Uterus (tissue), 4 donors: ENCODE results near the gene UBR4. TPM values are rescaled to one million over a fixed set of nuclear protein-coding genes. Genes with fewer than 3 reads are reported as not detected.

Experiments
- DNase-seq, 2 donors: peaks; one replicate each; pipeline ENCODE4 v3.0.0-alpha.2; 2019 to 2020
- H3K27ac ChIP-seq, 2 donors: fragments of 200-600 bp; sonication (generic); 1 replicate in 1 of 2; 2 replicates in 1 of 2; pipeline ENCODE4 v1.5.1; 2016 to 2018
- H3K27me3 ChIP-seq, 2 donors: fragments of 200-600 bp; sonication (generic); one replicate each; pipeline ENCODE4 v1.5.1; 2018 to 2019; ENCODE audit warnings: control low read depth in 1 of 2
- H3K36me3 ChIP-seq, 2 donors: fragments of 200-600 bp; sonication (generic); one replicate each; pipeline ENCODE4 v1.5.1; 2019; ENCODE audit warnings: control low read depth in 1 of 2
- H3K4me1 ChIP-seq, 2 donors: fragments of 200-600 bp; sonication (generic); one replicate each; pipeline ENCODE4 v1.5.1; 2018 to 2019; ENCODE audit warnings: control low read depth in 1 of 2
- H3K4me3 ChIP-seq, 2 donors: fragments of 200-600 bp; sonication (generic); 1 replicate in 1 of 2; 2 replicates in 1 of 2; pipeline ENCODE4 v1.5.1; 2018 to 2019; ENCODE audit warnings: mild to moderate bottlenecking in 1 of 2
- H3K9me3 ChIP-seq, 2 donors: fragments of 200-600 bp; sonication (generic); one replicate each; pipeline ENCODE4 v1.5.1; 2019; ENCODE audit warnings: control low read depth in 1 of 2
- CTCF ChIP-seq, 4 experiments: fragments of 200-600 bp in 2 of 4; fragments of 450-650 bp in 2 of 4; sonication (generic) in 2 of 4; IDR thresholded peaks; one replicate each; pipeline ENCODE4 v1.5.1; 2016 to 2019; ENCODE audit warnings: antibody characterized with exemption in 4 of 4, mild to moderate bottlenecking in 2 of 4, moderate library complexity in 1 of 4
- POLR2A ChIP-seq, 2 donors: fragments of 450-650 bp; IDR thresholded peaks; one replicate each; pipeline ENCODE4 v1.6.1; 2016; ENCODE audit warnings: antibody characterized with exemption in 2 of 2, mild to moderate bottlenecking in 1 of 2, moderate library complexity in 1 of 2
- intact Hi-C: fragments of 100-400 bp; cut with DNase I; formaldehyde crosslinking; loops from one replicate; pipeline ENCODE4 v1.15.1; 2023; ENCODE audit warnings: low total_unique reads
- total RNA-seq, 4 donors: library from RNA; depleted of rRNA in 3 of 4; stranded (reverse); fragments of >200 nt in 3 of 4; gene quantifications; one replicate each; pipeline versions ENCODE4 v1.1.0 to v1.2.4, GENCODE V29; 2014 to 2023
- donor health status: DM: yes; HTN: yes; CAD: no.

UBR4 gene
- total RNA-seq, 4 donors from 2014 or later, result 50.0 to 161 (median 105) TPM

GRCh38 chr1:19036041-19036812 is 173.8 kb downstream of the UBR4 start:
- Histone ChIP-seq H3K4me3 (no peak overlapping the region), H3K27ac (peak overlapping the region in 1 of 2 donors; percentile 23), H3K4me1 (no peaks in the 10 kb centered on the region), H3K9me3 (no peaks in the 10 kb centered on the region), H3K27me3 (no peaks in the 10 kb centered on the region), H3K36me3 (no peaks in the 10 kb centered on the region)
- intact Hi-C loops, result no loop called here
- TF ChIP-seq CTCF (IDR thresholded peaks at IDR 0.05), result no peak
- TF ChIP-seq POLR2A (IDR thresholded peaks at IDR 0.05), result no peak
- DNase-seq, result no peak

- no peaks in the 10 kb centered on the region for H3K4me1 ChIP-seq
- intact Hi-C loops, result no loop called here
- DNase-seq, result no peak
- no peak overlapping the region for H3K4me3 ChIP-seq
- H3K27me3 ChIP-seq, result no peaks in the 10 kb centered on the region
- H3K36me3 ChIP-seq, result no peaks in the 10 kb centered on the region
- TF ChIP-seq POLR2A (IDR thresholded peaks at IDR 0.05), result no peak
- no peak for TF ChIP-seq CTCF (IDR thresholded peaks at IDR 0.05)
- peak overlapping the region in 1 of 2 donors; percentile 23 for H3K27ac ChIP-seq
- no peaks in the 10 kb centered on the region for H3K9me3 ChIP-seq
Observed at GRCh38 chr1:19035377-19036040, 174.6 kb downstream of the UBR4 start.

DNA sequence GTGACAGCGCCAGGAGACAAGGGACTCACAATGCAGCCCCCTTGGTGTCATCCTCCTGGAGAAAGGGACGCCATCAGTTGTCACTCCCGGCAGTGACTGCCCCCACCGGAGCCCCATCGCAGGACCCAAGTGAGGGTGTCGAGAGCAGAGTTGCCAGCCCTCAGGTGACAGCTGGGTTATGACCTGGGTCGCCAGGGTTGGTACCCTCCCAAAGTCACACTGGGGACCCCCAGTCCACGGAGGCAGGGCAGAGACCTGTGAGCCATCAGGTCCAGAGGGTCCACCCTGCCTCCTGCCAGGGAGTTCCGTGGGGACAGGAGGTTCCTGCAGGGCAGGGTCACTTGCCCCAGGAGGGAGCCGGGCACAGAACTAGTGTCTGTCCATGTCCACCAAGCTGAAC is 175.3 kb downstream of the UBR4 start:
- H3K4me1 ChIP-seq, result no peaks in the 10 kb centered on the region
- H3K9me3 ChIP-seq, result no peaks in the 10 kb centered on the region
- DNase-seq, result no peak
- H3K27ac ChIP-seq, result peak overlapping the region in 1 of 2 donors; percentile 29
- no peaks in the 10 kb centered on the region for H3K27me3 ChIP-seq
- H3K4me3 ChIP-seq, result no peak overlapping the region
- intact Hi-C loops, result no loop called here
- TF ChIP-seq POLR2A (IDR thresholded peaks at IDR 0.05) (no peak), CTCF (IDR thresholded peaks at IDR 0.05) (no peak)
- no peaks in the 10 kb centered on the region for H3K36me3 ChIP-seq

GRCh38 chr1:19033926-19034680 is 176.0 kb downstream of the UBR4 start:
- H3K4me3 ChIP-seq, result no peak overlapping the region
- intact Hi-C loops, result no loop called here
- no peaks in the 10 kb centered on the region for H3K4me1 ChIP-seq

More at GRCh38 chr1:19033926-19034680, 176.0 kb downstream of the UBR4 start:
- H3K36me3 ChIP-seq, result no peaks in the 10 kb centered on the region
- H3K27ac ChIP-seq, result peak overlapping the region in 1 of 2 donors; percentile 47
- H3K9me3 ChIP-seq, result no peaks in the 10 kb centered on the region
- peak; percentile 55 to 57 for DNase-seq
- H3K27me3 ChIP-seq, result no peaks in the 10 kb centered on the region
- no peak for TF ChIP-seq CTCF (IDR thresholded peaks at IDR 0.05)
- no peak for TF ChIP-seq POLR2A (IDR thresholded peaks at IDR 0.05)
